Germinal center (tissue), 1 donor: ENCODE results near the gene NOSTRIN.
"Not testable (repeated sequence)": the region's sequence is repeated elsewhere in the genome, so short reads cannot be mapped to it uniquely, and the experiment has no call there.

Experiments used
- DNase-seq: peaks from one replicate; pipeline ENCODE4 v3.0.0; 2012; ENCODE audit warnings: mixed read lengths, low spot score

Gene NOSTRIN

DNA sequence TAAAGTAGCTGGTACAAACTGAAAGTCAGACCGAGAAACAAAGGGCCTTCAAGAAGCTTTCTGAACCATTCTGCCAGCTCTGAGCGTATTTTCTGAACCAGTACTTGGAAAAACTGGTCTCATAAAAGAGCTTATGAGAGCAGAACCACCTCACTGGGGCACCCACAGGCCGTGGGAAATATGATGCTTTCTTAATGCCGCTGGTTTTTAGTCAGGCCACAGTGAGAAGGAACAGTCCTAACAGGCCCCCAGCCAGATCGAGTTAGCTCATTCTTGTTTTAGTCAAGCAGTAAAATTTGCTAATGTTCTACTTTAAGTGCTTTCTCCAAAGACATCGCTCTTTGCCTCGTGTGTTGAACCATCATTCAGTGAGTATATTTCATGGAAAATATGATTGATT lies 12.7 kb upstream of the NOSTRIN start:
- DNase-seq: no peak

DNA sequence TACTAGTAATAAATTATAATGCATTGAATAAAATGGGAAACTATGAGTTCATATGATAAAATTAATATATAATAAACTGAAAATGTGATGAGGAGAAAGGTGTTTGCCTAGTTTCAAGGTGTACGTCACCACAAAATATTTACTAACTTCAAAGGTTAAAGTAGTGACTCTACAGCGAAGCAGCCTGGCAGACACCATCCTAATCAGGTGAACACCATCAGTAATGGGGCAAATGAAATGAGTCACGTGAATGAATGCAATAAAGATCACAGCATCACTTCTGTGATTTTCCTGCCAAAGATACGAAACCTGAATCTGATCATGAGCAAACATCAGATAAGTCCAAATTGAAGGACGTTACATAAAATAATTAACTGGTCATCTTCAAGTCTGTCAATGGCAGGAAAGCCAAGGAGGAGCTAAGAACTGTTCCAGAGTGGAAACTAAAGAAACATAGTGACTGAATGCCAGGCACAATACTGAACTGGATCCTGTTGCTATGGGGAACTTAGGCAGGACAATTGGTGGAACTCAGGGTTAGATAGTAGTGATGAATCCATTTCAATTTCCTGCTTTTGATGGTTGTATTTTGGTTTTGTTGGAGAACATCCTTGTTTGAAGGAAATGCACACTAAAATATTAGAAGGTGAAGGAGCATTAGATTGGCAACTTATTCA lies 12.1 kb upstream of the NOSTRIN start:
- no peak for DNase-seq

DNA sequence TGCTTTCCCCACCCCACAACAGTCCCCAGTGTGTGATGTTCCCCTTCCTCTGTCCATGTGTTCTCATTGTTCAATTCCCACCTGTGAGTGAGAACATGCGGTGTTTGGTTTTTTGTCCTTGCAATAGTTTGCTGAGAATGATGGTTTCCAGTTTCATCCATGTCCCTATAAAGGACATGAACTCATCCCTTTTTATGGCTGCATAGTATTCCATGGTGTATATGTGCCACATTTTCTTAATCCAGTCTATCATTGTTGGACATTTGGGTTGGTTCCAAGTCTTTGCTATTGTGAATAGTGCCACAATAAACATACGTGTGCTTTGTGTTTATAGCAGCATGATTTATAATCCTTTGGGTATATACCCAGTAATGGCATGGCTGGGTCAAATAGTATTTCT lies 11.3 kb upstream of the NOSTRIN start:
- DNase-seq: not testable (repeated sequence)

DNA sequence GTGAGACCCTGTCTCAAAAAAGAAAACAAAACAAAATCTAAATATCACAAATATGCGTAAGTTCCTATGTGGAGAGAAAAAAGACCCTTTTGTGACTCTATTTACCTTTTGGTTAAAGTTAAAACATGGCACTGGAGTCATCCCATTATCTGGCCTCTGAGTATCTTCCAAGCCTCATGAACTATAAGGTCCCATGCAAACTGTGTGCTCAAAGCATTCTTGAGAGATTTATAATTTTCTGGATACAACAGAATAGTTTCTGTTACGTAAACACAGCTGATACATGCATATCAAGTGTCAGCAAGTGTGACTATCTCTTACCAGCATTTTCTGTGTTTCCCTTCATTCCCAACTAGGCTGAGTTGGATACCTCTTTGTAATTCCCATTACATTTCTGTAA lies 8.8 kb upstream of the NOSTRIN start:
- DNase-seq: no peak

DNA sequence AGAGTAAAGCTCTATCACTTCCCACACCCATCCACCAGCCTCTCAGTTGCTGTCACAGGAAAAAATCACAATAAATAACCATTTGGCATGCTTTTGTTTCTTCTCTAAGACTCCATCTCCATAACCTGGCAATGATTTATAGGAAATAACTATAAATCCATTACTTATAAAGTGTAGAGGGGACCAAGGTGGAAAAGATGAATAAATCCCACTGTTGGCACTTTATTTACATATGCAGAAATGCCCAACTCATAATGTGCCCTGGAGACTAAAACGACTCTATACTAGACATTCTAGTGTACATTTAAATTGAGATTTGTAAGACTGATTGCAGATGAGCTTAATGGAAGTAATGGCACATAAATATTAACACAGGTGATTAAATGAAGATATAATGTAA lies 7.5 kb upstream of the NOSTRIN start:
- no peak for DNase-seq

DNA sequence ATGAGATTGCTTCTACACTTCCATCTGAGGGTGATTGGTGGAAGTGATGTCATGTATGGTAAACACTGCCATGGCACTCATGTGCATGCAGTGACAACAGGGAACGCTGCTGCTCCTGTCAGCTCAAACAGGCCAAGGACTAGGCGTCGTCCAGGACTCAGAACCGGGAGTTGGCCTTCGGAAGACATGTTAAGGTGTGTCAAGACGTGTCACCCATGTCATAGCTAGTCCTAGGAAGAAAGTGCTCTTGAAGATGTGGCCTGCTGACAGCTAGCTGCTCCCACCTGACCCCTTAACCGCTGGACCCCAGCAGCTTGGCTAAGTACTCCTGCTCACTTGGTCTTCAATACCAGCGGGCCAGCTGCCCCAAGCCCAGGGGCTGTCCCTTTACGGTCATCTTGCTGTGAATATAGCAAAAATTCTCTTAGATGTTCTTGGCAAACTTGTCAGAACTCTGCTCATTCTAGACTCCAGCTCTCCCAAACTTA lies 6.3 kb upstream of the NOSTRIN start:
- DNase-seq: no peak

DNA sequence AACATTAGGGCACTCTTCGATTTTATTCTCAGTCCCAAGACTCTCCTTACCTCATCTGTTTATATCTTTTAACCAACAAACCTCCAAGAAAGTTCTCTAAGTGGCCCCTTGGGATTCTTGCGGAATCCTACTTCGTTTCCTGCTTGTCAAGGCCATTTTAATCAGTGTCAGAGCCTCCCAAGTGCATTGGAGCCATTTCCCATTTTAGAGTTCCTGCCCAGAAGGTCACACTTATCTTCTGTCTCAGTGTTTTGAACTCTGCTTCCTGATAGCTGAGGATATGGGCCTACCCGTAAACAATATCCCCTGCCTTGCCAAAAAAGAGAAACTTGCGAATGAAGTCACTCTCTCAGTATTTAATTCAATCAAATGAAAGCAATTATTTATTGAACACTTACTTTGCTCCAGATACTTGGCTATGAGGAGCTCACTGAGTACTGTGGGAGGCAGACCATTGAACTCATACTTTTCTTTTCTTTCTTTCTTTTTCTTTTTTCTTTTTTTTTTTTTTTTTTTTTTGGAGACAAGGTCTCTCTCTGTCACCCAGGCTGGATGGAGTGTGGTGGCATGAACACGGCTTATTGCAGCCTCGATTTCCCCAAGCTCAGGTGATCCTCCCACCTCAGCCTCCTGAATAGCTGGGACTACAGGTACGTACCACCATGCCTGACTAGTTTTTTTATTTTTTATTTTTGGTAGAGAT lies 5.7 kb upstream of the NOSTRIN start:
- no peak for DNase-seq

DNA sequence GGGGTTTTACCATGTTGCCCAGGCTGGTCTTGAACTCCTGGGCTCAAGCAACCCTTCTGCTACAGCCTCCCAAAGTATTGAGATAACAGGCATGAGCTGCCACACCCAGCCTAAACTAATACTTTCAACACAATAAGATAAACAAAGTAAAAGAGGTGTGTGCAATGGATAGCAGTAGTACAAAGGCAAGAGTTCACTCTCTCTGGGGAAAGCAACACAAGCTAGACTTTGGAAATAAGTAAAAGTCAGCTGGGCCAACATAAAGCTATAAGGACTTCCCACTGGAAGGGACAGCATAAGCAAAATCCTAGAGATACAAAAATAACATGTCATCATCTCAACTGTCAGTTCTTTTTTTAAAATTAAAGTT lies 5.2 kb upstream of the NOSTRIN start:
- no peak for DNase-seq

DNA sequence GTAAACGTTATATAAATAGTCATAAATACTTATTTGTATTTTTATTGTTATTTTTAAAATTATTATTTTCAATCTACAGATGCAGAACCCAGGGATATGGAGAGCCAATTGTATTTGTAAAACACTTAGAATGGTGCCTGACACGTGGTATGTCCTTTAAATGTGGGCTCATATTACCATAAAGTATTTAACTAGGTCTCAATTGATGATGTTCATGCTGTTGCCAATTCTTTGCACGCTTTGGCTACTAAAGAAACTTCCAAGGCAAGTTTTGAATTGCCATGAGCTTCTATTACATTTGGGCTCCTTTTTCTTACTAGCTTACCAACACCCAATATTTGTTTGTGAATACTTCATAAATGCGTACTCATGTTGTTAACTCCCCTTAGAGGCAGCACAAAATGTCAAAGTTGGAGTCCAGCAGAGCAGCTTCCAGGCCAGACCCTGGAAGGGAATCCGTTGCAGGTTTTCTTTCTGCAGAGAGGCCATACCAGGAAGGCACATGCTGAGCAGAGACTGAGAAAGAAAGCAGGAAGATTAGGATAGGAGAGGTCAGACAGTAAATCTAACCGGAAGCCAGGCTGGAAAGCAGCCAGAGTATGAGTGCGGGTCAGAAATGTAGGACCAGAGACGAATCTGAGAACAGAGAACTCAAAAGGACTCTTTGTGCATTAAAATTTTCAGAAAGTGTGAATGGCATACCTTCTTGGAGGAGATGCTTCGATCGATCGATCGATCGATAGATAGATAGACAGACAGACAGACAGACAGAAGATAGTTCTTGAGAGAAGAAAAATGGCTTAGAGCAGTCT lies 4.2 kb upstream of the NOSTRIN start:
- DNase-seq: no peak

DNA sequence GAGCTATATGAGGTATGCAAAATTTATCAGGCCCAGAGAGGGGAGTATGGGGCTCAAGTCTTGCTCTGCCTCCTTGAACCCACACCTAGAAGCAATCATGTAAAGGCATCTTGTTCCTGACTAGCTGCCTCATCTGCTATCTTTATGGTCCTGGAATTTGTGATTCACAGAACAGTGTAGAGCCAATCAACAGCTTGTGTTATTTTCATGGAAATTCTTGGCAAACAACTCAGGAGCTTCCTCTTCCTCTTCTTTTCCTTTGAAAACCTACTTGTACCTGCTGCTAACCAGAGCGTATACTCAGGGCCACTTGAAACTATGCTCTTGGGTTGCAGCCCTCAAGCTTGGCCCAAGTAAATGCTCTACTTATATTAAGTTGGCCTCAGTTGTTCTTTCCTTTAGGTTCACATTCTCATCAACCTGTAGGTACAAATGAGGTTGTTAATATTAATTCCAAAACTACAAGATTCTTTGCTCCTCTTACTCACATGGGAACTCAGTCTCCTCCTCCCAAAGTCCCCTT lies 3.5 kb upstream of the NOSTRIN start:
- no peak for DNase-seq

DNA sequence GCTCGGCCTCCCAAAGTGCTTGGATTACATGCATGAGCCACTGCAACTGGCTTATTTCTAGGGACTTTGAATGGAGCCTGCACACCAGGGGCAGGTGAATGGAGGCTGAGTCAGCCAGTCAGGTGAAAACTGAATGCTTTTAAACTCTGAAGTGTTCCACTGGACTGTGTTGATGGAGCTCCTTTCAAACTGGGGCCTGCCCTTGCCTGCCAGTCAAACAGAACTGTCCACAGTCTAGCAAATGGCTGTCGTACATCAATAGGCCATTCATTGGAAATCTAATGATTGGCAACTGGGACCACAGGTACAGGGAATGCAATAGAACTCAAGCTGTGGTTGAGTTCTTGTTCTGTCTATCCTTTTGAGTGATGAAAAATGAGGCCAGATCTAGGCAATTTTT lies 966 bp upstream of the NOSTRIN start:
- DNase-seq: no peak

DNA sequence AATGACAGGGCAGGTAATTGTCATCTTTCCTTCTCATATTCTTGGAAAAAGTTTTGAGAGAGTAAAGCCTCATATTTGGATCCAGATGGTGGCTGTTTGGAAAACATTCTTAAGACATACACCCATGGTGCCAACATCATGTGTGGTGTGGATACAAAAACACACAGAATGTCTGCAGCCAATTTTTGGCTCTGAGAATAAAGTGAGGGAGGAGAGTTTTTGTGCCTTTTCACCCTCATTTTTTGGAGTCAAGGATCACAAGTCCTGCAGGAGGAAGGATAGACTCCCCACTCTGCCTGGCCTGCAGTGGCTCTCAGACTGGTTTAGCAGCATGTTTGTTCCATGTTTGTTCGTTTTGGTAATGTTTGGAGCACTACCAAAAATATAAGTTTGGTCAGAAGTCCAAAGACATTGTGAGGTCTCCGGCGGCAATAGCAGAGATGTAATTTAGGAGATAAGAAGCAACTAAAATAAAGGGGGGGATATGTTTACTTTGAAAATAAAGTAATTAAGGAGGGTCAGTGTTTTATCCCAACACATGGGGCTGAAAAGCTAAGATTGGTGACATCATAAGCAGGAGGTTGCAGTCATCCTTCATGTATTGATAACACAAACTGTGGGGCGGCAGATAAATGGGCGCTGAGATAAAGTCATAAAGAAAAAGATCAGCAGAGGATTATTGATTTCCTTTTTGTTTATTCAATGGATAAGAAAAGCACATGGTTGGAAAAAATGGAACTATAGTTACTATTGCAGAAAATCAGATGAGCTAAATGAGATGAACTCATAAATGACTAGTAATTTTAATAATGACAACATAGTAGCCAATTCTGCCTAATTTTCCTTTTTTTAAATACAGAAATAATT lies 655 bp downstream of the NOSTRIN start:
- DNase-seq: no peak

DNA sequence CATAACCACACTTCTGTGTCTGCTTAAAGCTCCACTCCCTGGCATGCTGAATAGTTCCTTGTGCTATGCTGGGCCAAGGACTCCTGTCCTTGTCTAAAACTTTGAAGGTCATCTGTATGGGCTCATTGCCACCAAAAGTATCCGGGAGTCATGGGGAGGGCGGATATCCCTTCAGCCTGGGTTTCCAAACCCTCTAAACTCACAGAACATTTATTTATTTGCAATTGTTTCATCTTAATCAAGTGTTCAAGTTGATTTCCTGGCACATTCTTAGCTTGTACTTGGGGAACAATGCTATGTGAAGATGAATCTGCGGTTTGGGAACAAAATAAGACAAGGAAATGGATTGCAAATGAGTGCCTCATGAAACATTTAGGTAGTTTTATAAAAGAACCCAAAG lies 1.8 kb downstream of the NOSTRIN start:
- DNase-seq: no peak

DNA sequence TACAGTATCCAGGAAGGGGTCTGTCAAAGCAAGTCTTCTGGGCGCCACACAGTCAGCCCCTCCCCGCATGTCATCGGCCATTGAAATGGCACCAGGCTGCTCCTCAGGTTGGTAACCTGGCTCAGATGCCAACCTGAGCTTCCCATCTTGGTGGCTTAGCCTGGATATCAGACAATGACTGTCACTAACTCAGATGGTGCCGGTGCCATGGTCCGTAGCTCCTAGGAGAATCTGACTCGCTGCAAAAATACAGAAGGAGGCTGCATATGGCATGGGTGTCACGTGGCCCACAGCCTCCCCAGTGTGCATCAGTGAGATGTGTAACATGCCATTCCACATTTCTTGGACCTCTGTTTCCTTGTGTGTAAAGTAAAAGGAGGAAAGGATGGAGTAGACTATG lies 3.2 kb downstream of the NOSTRIN start:
- no peak for DNase-seq

DNA sequence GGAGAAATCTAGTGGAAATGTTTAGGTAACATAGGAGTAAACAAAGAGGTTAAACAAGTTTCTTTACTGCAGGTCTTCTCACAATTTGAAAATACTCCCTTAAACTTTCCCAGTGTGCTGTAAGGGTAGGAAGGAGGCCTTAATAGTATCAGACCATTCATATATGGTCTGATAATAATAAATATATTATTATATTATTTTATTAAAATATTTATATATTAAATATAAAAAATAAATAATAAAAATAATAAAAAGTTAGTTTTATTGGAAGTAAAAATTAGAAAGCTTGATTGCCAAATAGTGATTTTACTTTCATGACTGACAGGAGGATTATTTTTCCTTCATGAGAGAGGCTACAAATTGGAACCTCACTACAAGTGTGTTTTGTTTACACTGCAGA lies 7.1 kb downstream of the NOSTRIN start:
- DNase-seq: no peak

DNA sequence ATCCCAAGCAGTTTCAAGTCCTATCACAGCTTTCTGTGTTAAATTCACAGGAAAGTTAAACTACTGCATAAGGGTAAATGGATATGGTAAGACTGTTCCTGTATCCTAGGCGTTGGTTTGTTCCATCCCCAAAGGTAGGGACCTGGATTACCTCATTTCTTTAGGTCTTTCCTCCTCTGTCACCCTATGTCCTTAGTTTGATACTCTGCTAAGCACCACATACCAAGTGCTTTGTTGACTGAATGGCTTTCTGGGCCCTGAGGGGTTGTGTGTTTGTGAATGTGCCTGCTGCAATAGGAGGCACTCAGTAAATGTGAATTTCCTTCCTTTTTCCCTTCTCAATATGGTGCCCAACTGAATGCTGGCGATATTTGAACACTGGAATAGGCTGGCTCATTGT lies 7.8 kb downstream of the NOSTRIN start:
- no peak for DNase-seq

DNA sequence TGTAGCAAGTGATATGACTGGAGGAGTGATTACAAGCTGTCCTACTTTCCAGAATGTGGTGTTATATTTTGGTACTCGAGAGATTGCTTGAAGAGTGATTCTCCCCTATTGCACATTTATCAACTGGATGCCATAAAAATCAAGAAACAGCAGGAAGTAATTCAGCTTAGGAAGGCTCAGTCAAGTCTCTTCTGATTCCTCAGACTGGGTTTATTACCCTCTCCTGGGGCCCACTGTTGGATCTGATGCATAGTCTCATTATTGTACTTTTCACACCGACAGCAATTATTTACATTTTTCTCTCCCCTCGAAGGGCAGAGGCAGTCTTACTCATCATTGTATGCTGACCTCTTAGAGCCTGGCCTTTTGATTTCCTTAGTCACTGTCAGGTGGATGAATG lies 9.3 kb downstream of the NOSTRIN start:
- no peak for DNase-seq

DNA sequence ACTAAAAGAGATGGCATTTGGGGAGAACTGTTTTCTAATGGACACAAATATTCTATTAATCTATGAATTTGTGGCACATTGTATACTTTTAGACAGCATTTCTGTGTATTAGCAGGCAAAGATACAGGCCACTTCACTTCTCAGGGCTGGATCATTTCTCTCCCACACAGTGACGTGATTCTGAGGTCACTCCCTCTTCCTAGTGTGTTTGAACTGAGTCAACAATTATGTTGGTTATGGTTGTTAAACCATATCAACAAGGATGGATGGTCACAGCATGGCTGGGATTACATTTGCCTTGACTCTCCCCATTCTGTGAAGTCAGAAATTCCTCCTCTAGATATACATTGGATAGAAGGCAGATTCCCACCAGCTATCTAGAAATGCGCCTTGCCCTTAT lies 11.6 kb downstream of the NOSTRIN start:
- DNase-seq: no peak

DNA sequence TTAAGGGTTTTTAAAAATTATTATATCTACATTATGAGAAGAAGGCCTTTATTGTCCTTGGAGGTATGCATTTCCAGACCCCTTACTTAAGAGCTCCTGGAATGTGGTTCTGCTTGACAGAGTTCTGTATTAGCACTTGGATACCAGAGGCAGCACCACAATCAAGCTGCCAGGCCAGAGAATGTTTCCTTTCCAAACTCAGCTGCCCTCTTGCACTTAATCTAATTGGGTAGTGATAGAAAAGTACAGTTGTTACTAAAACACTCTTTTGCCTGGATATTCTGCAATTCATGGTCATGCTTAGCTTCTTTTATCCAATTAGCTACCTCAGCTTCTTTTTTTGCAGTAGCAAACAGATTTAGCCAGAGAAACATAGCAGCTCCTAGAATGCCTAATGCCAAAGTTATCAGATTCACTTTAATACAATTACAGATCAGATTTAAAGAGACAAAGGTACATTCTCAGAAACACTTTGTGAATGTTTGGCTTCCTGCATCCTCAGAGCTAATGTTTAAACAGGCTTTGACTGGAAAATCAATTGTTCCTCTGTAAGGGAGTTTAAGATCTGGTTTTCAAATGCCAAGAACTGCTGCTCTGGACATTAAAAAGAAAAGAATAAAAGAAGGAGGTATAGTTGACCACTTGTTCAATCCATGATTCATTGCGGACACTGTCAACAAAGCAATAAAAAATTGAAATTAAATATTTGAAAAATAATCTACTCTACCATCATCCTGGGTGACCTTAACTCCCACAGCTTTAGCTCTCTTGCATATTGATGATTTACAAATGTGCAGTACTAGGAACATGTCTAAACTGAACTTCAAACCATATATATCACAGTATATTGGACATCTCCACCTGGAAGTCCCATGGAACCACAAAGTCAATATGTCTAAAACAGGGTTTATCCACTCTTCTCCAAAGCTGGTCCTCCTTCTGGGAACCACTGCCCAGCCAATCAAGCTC lies 12.8 kb downstream of the NOSTRIN start:
- DNase-seq: no peak

DNA sequence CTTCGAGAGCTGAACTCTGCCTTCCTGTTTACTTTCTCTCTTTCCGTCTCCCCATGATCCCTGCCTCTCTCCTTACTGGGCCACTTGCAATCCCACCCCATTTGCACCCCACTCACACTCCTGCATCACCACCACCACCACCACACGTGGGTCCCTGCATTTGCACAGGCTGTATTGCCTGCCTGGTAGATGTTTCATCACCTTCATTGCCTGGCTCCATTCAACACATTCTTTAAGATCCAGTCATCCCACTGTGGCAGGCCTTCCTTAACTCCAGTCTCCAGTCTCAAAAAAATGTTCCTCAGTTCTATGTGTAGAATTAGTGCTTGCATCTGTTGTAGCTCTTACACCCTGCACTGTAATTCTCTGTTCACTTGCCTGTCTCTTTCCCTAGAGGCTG lies 13.9 kb downstream of the NOSTRIN start:
- no peak for DNase-seq
